Sigmoid colon (tissue), 7 donors: Measurements from ENCODE around the gene TRIM2. TPM values are rescaled to one million over a fixed set of nuclear protein-coding genes. Genes with fewer than 3 reads are reported as not detected.

ENCODE experiments used
- DNase-seq: peaks from one replicate; pipeline ENCODE4 v3.0.0-alpha.2; 2019
- H3K27ac ChIP-seq, 4 donors: fragments of 200-600 bp; sonication (generic); one replicate each; pipeline ENCODE4 v1.5.1; 2016 to 2019; ENCODE audit warnings: mild to moderate bottlenecking in 1 of 4
- H3K27me3 ChIP-seq, 3 donors: fragments of 200-600 bp; sonication (generic); one replicate each; pipeline ENCODE4 v1.5.1; 2019; ENCODE audit warnings: mild to moderate bottlenecking in 1 of 3
- H3K36me3 ChIP-seq, 4 donors: fragments of 200-600 bp; sonication (generic); one replicate each; pipeline ENCODE4 v1.5.1; 2016 to 2019
- H3K4me1 ChIP-seq, 4 donors: fragments of 200-600 bp; sonication (generic); one replicate each; pipeline ENCODE4 v1.5.1; 2017 to 2019
- H3K4me3 ChIP-seq, 4 donors: fragments of 200-600 bp; sonication (generic); one replicate each; pipeline ENCODE4 v1.5.1; 2017 to 2019; ENCODE audit warnings: mild to moderate bottlenecking in 2 of 4, moderate library complexity in 1 of 4
- H3K9me3 ChIP-seq, 4 donors: fragments of 200-600 bp in 3 of 4; sonication (generic) in 3 of 4; one replicate each; pipeline versions ENCODE4 v1.5.1 to v1.6.1; 2013 to 2019
- EP300 ChIP-seq, 4 donors: sonication (generic); formaldehyde crosslinking; IDR thresholded peaks; one replicate each; pipeline ENCODE4 v1.6.1; 2017; ENCODE audit warnings: antibody characterized with exemption in 4 of 4
- POLR2A ChIP-seq, 2 donors: fragments of 450-650 bp; IDR thresholded peaks; one replicate each; pipeline ENCODE4 v1.6.1; 2016; ENCODE audit warnings: antibody characterized with exemption in 2 of 2, mild to moderate bottlenecking in 2 of 2, moderate library complexity in 2 of 2
- POLR2AphosphoS5 ChIP-seq, 4 donors: sonication (generic); formaldehyde crosslinking; IDR thresholded peaks; one replicate each; pipeline ENCODE4 v1.6.1; 2017; ENCODE audit warnings: antibody characterized with exemption in 4 of 4
- WGBS, 2 donors: extraction: QIAGEN DNeasy Blood & Tissue Kit; methylation state at CpG; one replicate each; pipeline ENCODE4 v1.1.7; 2013; 5-methylcytosine and 5-hydroxymethylcytosine counted together
- intact Hi-C: fragments of 100-400 bp; cut with DNase I; formaldehyde crosslinking; loops from one replicate; pipeline ENCODE4 v1.15.1; 2023
- polyA plus RNA-seq, 3 donors: library from polyadenylated mRNA; stranded (reverse); fragments of 200-250 nt; gene quantifications; one replicate each; pipeline ENCODE4 v1.2.3, GENCODE V29; 2013
- total RNA-seq, 4 donors: library from RNA; depleted of rRNA; stranded (reverse); fragments of >200 nt; gene quantifications; one replicate each; pipeline ENCODE4 v1.1.0, GENCODE V29; 2016
- TF ChIP-seq, protein P1 (sequence below), 4 experiments: fragments of 450-650 bp in 3 of 4; fragments of 200-600 bp in 1 of 4; IDR thresholded peaks; one replicate each; pipeline ENCODE4 v1.5.1; 2016 to 2019; ENCODE audit warnings: antibody characterized with exemption in 4 of 4, mild to moderate bottlenecking in 3 of 4, moderate library complexity in 2 of 4
- donor health status: healthy with polysubstance abuse.
- donor health status: Bipolar disorder and iron deficiency.
- donor health status: healthy.

The TRIM2 gene
- total and polyA plus RNA-seq, 7 donors: 19.8 to 51.7 (median 31.6) TPM

DNA sequence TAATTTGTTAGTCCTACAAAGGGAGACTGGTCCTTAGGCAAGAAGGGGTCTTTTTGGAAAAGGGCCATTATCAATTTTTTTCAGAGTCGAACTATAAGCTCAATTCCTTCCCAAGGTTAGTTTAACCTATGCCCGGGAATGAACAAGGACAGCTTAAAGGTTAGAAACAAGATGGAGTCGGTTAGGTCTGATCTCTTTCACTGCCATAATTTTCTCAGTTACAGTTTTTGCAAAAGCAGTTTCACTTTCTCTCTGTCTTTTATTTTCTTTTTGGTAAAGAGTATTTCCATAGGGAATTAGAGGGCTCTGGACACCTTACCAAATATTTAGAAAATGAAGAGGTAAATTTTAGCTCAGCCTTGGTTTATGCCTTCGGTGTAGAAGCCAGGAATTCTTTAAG lies 64.1 kb downstream of the TRIM2 start:
- Histone ChIP-seq H3K36me3 (peaks cover 0 to 10% (median 0%) of the 10 kb centered on the region in 4 donors), H3K4me1 (peaks cover 0 to 31% (median 17%) of the 10 kb centered on the region in 4 donors), H3K9me3 (no peaks in the 10 kb centered on the region), H3K4me3 (peak overlapping the region in 1 of 4 donors; percentile 4), H3K27me3 (no peaks in the 10 kb centered on the region), H3K27ac (peak overlapping the region in 3 of 4 donors; percentile 36 to 65 (median 45))
- intact Hi-C loops: no loop called here
- DNase-seq: no peak
- 50 to 83% methylated on average over 4 of the region's 4 CpGs for WGBS, 2 donors
- TF ChIP-seq EP300 (IDR thresholded peaks at IDR 0.05): no peak
- TF ChIP-seq POLR2A (IDR thresholded peaks at IDR 0.05): no peak
- TF ChIP-seq, protein P1, sequence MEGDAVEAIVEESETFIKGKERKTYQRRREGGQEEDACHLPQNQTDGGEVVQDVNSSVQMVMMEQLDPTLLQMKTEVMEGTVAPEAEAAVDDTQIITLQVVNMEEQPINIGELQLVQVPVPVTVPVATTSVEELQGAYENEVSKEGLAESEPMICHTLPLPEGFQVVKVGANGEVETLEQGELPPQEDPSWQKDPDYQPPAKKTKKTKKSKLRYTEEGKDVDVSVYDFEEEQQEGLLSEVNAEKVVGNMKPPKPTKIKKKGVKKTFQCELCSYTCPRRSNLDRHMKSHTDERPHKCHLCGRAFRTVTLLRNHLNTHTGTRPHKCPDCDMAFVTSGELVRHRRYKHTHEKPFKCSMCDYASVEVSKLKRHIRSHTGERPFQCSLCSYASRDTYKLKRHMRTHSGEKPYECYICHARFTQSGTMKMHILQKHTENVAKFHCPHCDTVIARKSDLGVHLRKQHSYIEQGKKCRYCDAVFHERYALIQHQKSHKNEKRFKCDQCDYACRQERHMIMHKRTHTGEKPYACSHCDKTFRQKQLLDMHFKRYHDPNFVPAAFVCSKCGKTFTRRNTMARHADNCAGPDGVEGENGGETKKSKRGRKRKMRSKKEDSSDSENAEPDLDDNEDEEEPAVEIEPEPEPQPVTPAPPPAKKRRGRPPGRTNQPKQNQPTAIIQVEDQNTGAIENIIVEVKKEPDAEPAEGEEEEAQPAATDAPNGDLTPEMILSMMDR (IDR thresholded peaks at IDR 0.05): no peak
- no peak for TF ChIP-seq POLR2AphosphoS5 (IDR thresholded peaks at IDR 0.05)

DNA sequence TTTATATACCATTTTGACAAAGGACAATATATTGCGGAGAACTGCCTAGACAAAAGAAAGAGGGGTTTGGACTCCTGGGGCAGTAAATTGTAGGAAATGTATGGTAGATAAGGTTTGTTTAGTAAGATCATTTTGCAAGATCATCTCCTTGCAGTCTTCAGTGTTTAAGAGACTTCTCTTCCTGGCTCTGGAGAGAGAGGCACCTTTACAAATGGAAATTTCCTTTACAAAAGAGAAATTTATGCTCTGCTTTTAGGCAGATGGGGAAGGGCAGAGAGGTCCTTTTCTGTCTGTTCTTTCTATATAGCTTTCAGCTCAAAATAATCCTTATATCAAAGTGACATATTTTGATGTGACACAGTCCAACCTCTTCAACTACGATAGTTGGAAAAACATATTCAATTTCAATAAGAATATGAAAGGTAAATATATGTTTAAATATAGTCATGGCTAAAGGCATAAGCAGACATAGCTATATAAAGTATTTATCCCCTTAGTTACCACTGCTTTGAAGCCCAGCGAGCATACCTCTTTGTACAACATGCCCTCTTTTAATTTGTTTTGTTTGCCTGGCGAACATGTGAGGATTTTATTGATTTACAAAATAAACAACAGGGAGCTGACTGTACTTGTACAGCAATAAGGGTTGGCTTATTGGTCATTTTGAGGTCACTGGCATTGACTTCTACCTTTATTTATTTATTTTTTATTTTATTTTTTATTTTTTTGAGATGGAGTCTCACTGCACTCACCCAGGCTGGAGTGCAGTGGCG lies 65.2 kb downstream of the TRIM2 start:
- no peaks in the 10 kb centered on the region for H3K9me3 ChIP-seq
- TF ChIP-seq POLR2AphosphoS5 (IDR thresholded peaks at IDR 0.05) (no peak), EP300 (IDR thresholded peaks at IDR 0.05) (no peak), POLR2A (IDR thresholded peaks at IDR 0.05) (no peak)
- TF ChIP-seq, protein P1 (IDR thresholded peaks at IDR 0.05): no peak
- 54 to 78% methylated on average over 5 of the region's 5 CpGs for WGBS, 2 donors
- no peaks in the 10 kb centered on the region for H3K27me3 ChIP-seq
- DNase-seq: no peak
- peaks cover 0 to 10% (median 0%) of the 10 kb centered on the region in 4 donors for H3K36me3 ChIP-seq
- intact Hi-C loops: no loop called here
- peaks cover 0 to 40% (median 17%) of the 10 kb centered on the region in 4 donors for H3K4me1 ChIP-seq
- no peak overlapping the region for H3K4me3 ChIP-seq
- peak overlapping the region in 1 of 4 donors; percentile 65 for H3K27ac ChIP-seq

DNA sequence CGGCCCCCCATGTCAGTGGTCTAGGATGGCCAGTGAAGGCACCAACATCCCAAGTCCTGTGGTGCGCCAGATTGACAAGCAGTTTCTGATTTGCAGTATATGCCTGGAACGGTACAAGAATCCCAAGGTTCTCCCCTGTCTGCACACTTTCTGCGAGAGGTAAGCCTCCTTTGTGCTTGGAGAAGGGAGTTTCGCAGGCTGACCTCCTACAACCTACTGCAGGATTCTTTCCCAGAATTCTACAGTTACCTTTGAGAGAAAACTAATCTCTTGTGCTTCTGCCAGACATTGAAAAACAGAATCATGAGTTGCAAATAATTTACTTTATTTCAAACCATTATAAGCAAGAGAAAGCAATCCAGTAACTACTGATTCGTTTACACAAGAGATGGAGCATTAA lies 66.1 kb downstream of the TRIM2 start:
- H3K27me3 ChIP-seq: no peaks in the 10 kb centered on the region
- H3K9me3 ChIP-seq: no peaks in the 10 kb centered on the region
- TF ChIP-seq, protein P1 (IDR thresholded peaks at IDR 0.05): no peak
- no peak for TF ChIP-seq POLR2AphosphoS5 (IDR thresholded peaks at IDR 0.05)
- no peak for TF ChIP-seq POLR2A (IDR thresholded peaks at IDR 0.05)
- TF ChIP-seq EP300 (IDR thresholded peaks at IDR 0.05): no peak
- WGBS, 2 donors: 83 to 93% methylated on average over 6 of the region's 6 CpGs
- H3K36me3 ChIP-seq: peaks cover 0 to 10% (median 0%) of the 10 kb centered on the region in 4 donors
- no peak overlapping the region for H3K4me3 ChIP-seq
- DNase-seq: no peak
- no peak overlapping the region for H3K27ac ChIP-seq
- H3K4me1 ChIP-seq: peaks cover 0 to 49% (median 17%) of the 10 kb centered on the region in 4 donors
- intact Hi-C loops: no loop called here

GRCh38 chr4:153271820-153272219 lies 67.6 kb downstream of the TRIM2 start:
- DNase-seq: no peak
- Histone ChIP-seq H3K4me3 (no peak overlapping the region), H3K27ac (no peak overlapping the region), H3K36me3 (peaks cover 0 to 19% (median 0%) of the 10 kb centered on the region in 4 donors), H3K4me1 (peaks cover 0 to 53% (median 19%) of the 10 kb centered on the region in 4 donors), H3K27me3 (no peaks in the 10 kb centered on the region), H3K9me3 (no peaks in the 10 kb centered on the region)
- TF ChIP-seq EP300 (IDR thresholded peaks at IDR 0.05) (no peak), POLR2AphosphoS5 (IDR thresholded peaks at IDR 0.05) (no peak), POLR2A (IDR thresholded peaks at IDR 0.05) (no peak)
- TF ChIP-seq, protein P1 (IDR thresholded peaks at IDR 0.05): no peak
- intact Hi-C loops: no loop called here
- 96 to 98% methylated on average over 2 of the region's 2 CpGs for WGBS, 2 donors
